IMR-90 (cell line): ENCODE data around the gene MCF2L. TPM values are rescaled to one million over a fixed set of nuclear protein-coding genes. Genes with fewer than 3 reads are reported as not detected.

Experiments
- ATAC-seq: fragments of 200-7000 bp; cut with Tn5 transposase; 2 replicates; pipeline ENCODE4 v1.9.1; 2020; ENCODE audit warnings: low read depth, mild to moderate bottlenecking, moderate library complexity
- BruUV-seq: library from RNA; stranded (reverse); fragments of 400-500 nt; replicated peaks from 2 replicates; lab custom pipeline; 2021; lab: Mats Ljungman, UMichigan
- CTCF ChIA-PET: fragments of 300-600 bp; formaldehyde crosslinking; extraction: SDS; loops from one replicate; lab custom pipeline; 2021; ENCODE audit warnings: antibody characterized with exemption; lab: Yijun Ruan, JAX
- POLR2A ChIA-PET: fragments of 300-600 bp; sonication (Branson Sonifier 250); formaldehyde crosslinking; loops from one replicate; lab custom pipeline; 2022; ENCODE audit warnings: antibody characterized with exemption; ENCODE audit not compliant: unreplicated experiment; lab: Charles Lee
- DNase-seq: peaks from one replicate; pipeline ENCODE4 v3.0.0; 2013
- H2AFZ ChIP-seq: replicated peaks from 2 replicates; pipeline ENCODE3; 2013; ENCODE audit warnings: low read length, mild to moderate bottlenecking; ENCODE audit not compliant: poor library complexity
- H2AK5ac ChIP-seq: 2 replicates; pipeline ENCODE4 v1.6.1; 2013; ENCODE audit warnings: low read depth, low read length, inconsistent platforms
- H2AK9ac ChIP-seq: replicated peaks from 2 replicates; pipeline ENCODE3; 2013; ENCODE audit warnings: mild to moderate bottlenecking, low read depth, low read length, moderate library complexity; ENCODE audit not compliant: poor library complexity
- H2BK120ac ChIP-seq: 2 replicates; pipeline ENCODE4 v1.6.1; 2013; ENCODE audit warnings: low read depth, low read length, inconsistent platforms
- H2BK15ac ChIP-seq: 3 replicates; pipeline ENCODE4 v1.6.1; 2013; ENCODE audit warnings: low read depth, low read length, inconsistent platforms
- H2BK20ac ChIP-seq: 2 replicates; pipeline ENCODE4 v1.6.1; 2013; ENCODE audit warnings: low read depth, mild to moderate bottlenecking, inconsistent platforms, low read length, moderate library complexity
- H2BK5ac ChIP-seq: 2 replicates; pipeline ENCODE4 v1.6.1; 2013; ENCODE audit warnings: mild to moderate bottlenecking, low read depth, low read length, inconsistent platforms; ENCODE audit not compliant: poor library complexity, severe bottlenecking
- H3K14ac ChIP-seq: replicated peaks from 2 replicates; pipeline ENCODE4 v1.6.1; 2013; ENCODE audit warnings: low read depth, low read length, inconsistent platforms
- H3K18ac ChIP-seq: 2 replicates; pipeline ENCODE4 v1.6.1; 2013; ENCODE audit warnings: low read depth, low read length, control low read depth
- H3K23ac ChIP-seq: 2 replicates; pipeline ENCODE4 v1.6.1; 2013; ENCODE audit warnings: low read depth, low read length, inconsistent platforms
- H3K27ac ChIP-seq: 2 replicates; pipeline ENCODE4 v1.5.1; 2013; ENCODE audit warnings: mild to moderate bottlenecking, control low read depth, low read length; ENCODE audit not compliant: insufficient read depth
- H3K27me3 ChIP-seq: 2 replicates; pipeline ENCODE4 v1.6.1; 2013; ENCODE audit warnings: low read length; ENCODE audit not compliant: control insufficient read depth, insufficient read depth
- H3K36me3 ChIP-seq: 2 replicates; pipeline ENCODE4 v1.6.1; 2013; ENCODE audit warnings: low read length, mixed read lengths; ENCODE audit not compliant: control insufficient read depth, insufficient read depth
- H3K4ac ChIP-seq: 2 replicates; pipeline ENCODE4 v1.6.1; 2013; ENCODE audit warnings: low read depth, low read length, inconsistent platforms
- H3K4me1 ChIP-seq: 2 replicates; pipeline ENCODE4 v1.6.1; 2013; ENCODE audit warnings: low read length, mixed read lengths; ENCODE audit not compliant: control insufficient read depth, insufficient read depth
- H3K4me2 ChIP-seq: 2 replicates; pipeline ENCODE4 v1.6.1; 2013; ENCODE audit warnings: low read depth, mild to moderate bottlenecking, control low read depth, low read length, moderate library complexity
- H3K4me3 ChIP-seq: 2 replicates; pipeline ENCODE4 v1.5.1; 2013; ENCODE audit warnings: low read depth, mild to moderate bottlenecking, control low read depth, low read length, moderate library complexity; ENCODE audit not compliant: insufficient read depth
- H3K56ac ChIP-seq: 2 replicates; pipeline ENCODE4 v1.6.1; 2013; ENCODE audit warnings: low read length, inconsistent platforms; ENCODE audit not compliant: insufficient read depth; ENCODE audit errors: extremely low read depth
- H3K79me1 ChIP-seq, 2 experiments: 2 replicates each; pipeline ENCODE4 v1.6.1; 2013; ENCODE audit warnings: low read length in 2 of 2, inconsistent platforms in 1 of 2, low read depth in 1 of 2
- H3K9ac ChIP-seq: 2 replicates; pipeline ENCODE4 v1.6.1; 2013; ENCODE audit warnings: low read depth, low read length, control low read depth
- H3K9me1 ChIP-seq: 2 replicates; pipeline ENCODE4 v1.6.1; 2013; ENCODE audit warnings: low read length, inconsistent platforms; ENCODE audit not compliant: insufficient read depth
- H3K9me3 ChIP-seq: 2 replicates; pipeline ENCODE4 v1.6.1; 2013; ENCODE audit warnings: low read length; ENCODE audit not compliant: control insufficient read depth, insufficient read depth
- H4K20me1 ChIP-seq: 2 replicates; pipeline ENCODE4 v1.6.1; 2013; ENCODE audit warnings: low read length, inconsistent platforms; ENCODE audit not compliant: insufficient read depth
- H4K5ac ChIP-seq: 2 replicates; pipeline ENCODE4 v1.6.1; 2013; ENCODE audit warnings: mild to moderate bottlenecking, low read depth, low read length, control low read depth
- H4K8ac ChIP-seq, 2 experiments: 2 replicates each; pipeline ENCODE4 v1.6.1; 2013; ENCODE audit warnings: low read depth in 2 of 2, low read length in 2 of 2, control low read depth in 1 of 2, inconsistent platforms in 1 of 2
- H4K91ac ChIP-seq: 2 replicates; pipeline ENCODE4 v1.6.1; 2013; ENCODE audit warnings: low read depth, low read length, inconsistent platforms; ENCODE audit not compliant: insufficient read depth
- CHD1 ChIP-seq: IDR thresholded peaks from 2 replicates; pipeline ENCODE4 v1.6.1; 2012; ENCODE audit warnings: low read depth, low read length, improper control_type of control experiment
- WGBS, 2 experiments: methylation state at CpG; one replicate each; pipeline versions ENCODE4 v1.1.5 to v1.1.7; 2013; ENCODE audit warnings: missing lambda C conversion rate in 2 of 2; ENCODE audit not compliant: insufficient read length in 1 of 2; ENCODE audit errors: extremely low coverage in 2 of 2; 5-methylcytosine and 5-hydroxymethylcytosine counted together
- dilution Hi-C: fragments of 300-500 bp; cut with HindIII; formaldehyde crosslinking; loops from one replicate; pipeline ENCODE4 v1.14.3; 2018; ENCODE audit warnings: low sequenced_read_pairs; ENCODE audit not compliant: unreplicated experiment
- in situ Hi-C: fragments of 300-500 bp; cut with MboI; formaldehyde crosslinking; loops from 3 replicates; pipeline ENCODE4 v1.14.3; 2019; ENCODE audit warnings: low sequenced_read_pairs, inconsistent platforms, mixed read lengths
- intact Hi-C: fragments of 100-400 bp; cut with micrococcal nuclease; formaldehyde crosslinking; loops from 2 replicates; pipeline ENCODE4 v1.10.0; 2022
- polyA plus RNA-seq, 3 experiments: library from polyadenylated mRNA; depleted of rRNA; stranded (reverse); fragments of >200 nt; gene quantifications; 2 replicates each; pipeline ENCODE4 v1.2.3, GENCODE V29; 2012; ENCODE audit warnings: low replicate concordance in 1 of 3
- total RNA-seq: library from RNA; depleted of rRNA; stranded (reverse); fragments of >200 nt; gene quantifications from 2 replicates; pipeline ENCODE4 v1.2.3, GENCODE V29; 2012

MCF2L gene
- total and polyA plus RNA-seq, 2 of the 4 experiments (the other 2 are of a cell fraction) = 0.18 TPM; not detected in 1

DNA sequence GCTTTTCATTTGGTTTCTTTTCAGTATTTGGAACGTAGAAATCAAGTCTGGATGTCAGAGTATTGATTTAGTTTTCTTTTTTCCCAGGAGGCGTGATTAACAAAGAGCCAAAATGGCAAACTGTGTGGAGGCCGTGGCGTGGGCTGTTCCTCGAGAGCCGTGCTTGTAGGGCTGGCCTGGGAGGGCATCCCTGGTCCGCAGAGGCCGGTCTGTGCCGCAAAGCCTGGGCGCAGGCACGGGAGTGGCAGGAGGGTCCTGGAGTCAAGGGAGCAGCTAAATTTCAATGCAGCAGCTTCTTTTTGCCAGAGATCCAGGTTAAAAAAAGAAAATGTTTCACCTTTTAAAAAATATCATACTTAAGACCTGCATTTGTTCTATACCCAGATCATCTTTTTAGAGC lies 13.1 kb upstream of the MCF2L start:
- no peaks in the 10 kb centered on the region for H3K79me1 ChIP-seq
- H3K9ac ChIP-seq = no peak overlapping the region
- H2AFZ ChIP-seq = no peak overlapping the region
- H3K4me3 ChIP-seq = no peak overlapping the region
- no peaks in the 10 kb centered on the region for H3K4me1 ChIP-seq
- no peak overlapping the region for H3K56ac ChIP-seq
- no peak overlapping the region for H3K27ac ChIP-seq
- POLR2A ChIA-PET = no interaction called here
- WGBS, 2 experiments = 75% methylated on average over 10 of the region's 11 CpGs; no CpG with 5 or more reads in 1 of the 2 experiments
- peaks cover 82% of the 10 kb centered on the region for H3K27me3 ChIP-seq
- H3K9me1 ChIP-seq = no peaks in the 10 kb centered on the region
- H2AK9ac ChIP-seq = no peak overlapping the region
- H3K4me2 ChIP-seq = no peak overlapping the region
- in situ Hi-C loops = no loop called here
- H3K23ac ChIP-seq = no peak overlapping the region
- ATAC-seq (no peak), DNase-seq (no peak)
- no peak overlapping the region for H2BK15ac ChIP-seq
- H3K14ac ChIP-seq = no peak overlapping the region
- no TSS peak for BruUV-seq
- no peak for TF ChIP-seq CHD1
- 0 out of 2 replicates have a peak, but pooled peaks cover 4% of the 10 kb centered on the region for H4K20me1 ChIP-seq
- H2AK5ac ChIP-seq = no peak overlapping the region
- H2BK20ac ChIP-seq = no peak overlapping the region
- H4K91ac ChIP-seq = no peak overlapping the region
- H2BK120ac ChIP-seq = no peak overlapping the region
- intact Hi-C loops = no loop called here
- CTCF ChIA-PET = no interaction called here
- no peaks in the 10 kb centered on the region for H3K36me3 ChIP-seq
- dilution Hi-C loops = no loop called here
- H3K4ac ChIP-seq = no peak overlapping the region
- no peak overlapping the region for H4K8ac ChIP-seq
- H3K18ac ChIP-seq = no peak overlapping the region
- no peak overlapping the region for H2BK5ac ChIP-seq
- H3K9me3 ChIP-seq = no peaks in the 10 kb centered on the region
- H4K5ac ChIP-seq = no peak overlapping the region
